Measurements from ENCODE around the gene MRPL12. TPM values are rescaled to one million over a fixed set of nuclear protein-coding genes. Genes with fewer than 3 reads are reported as not detected.

Gene MRPL12
- total and polyA plus RNA-seq, 9 of the 15 experiments (the other 6 are each of a cell fraction or from before 2014, with no cell fraction given), result 0.94 to 338 (median 100) TPM

- TF ChIP-seq RREB1 (CRISPR knock-in tag; IDR thresholded peaks at IDR 0.05) (no peak; the same call in 1 of the 2 replicates), ZNF12 (CRISPR knock-in tag; IDR thresholded peaks at IDR 0.05) (no peak), KHSRP (IDR thresholded peaks at IDR 0.05) (no peak), ZNF639 (CRISPR knock-in tag; conservative IDR thresholded peaks at IDR 0.05 in 1 of 2, IDR thresholded peaks at IDR 0.05 in 1 of 2) (peak in 1 of 2 experiments; percentile 93; a peak in 2 of 4 replicates), ZBTB34 (CRISPR knock-in tag; IDR thresholded peaks at IDR 0.05) (no peak), FUS (optimal IDR thresholded peaks at IDR 0.05; ENCODE audit: low read depth, low read length) (peak; percentile 78), CHD1 (IDR thresholded peaks at IDR 0.05; ENCODE audit: low read length) (peak; percentile 73), SMARCC2 (IDR thresholded peaks at IDR 0.05; ENCODE audit: low read depth) (no peak), CBFA2T2 (conservative IDR thresholded peaks at IDR 0.05) (no peak), ZNF217 (CRISPR knock-in tag; IDR thresholded peaks at IDR 0.05) (no peak), ATF7 (IDR thresholded peaks at IDR 0.05) (peak; percentile 85), HMG20A (CRISPR knock-in tag; conservative IDR thresholded peaks at IDR 0.05) (no peak), JUND (IDR thresholded peaks at IDR 0.05; ENCODE audit: borderline replicate concordance, low read depth, low read length) (peak; percentile 83), JUND (tag; IDR thresholded peaks at IDR 0.05; ENCODE audit: borderline replicate concordance, low read depth, low read length) (no peak; the same call in 2 of the 3 replicates), GTF2B (IDR thresholded peaks at IDR 0.05; ENCODE audit: extremely low read depth, insufficient read length) (no peak)
Observed at GRCh38 chr17:81702934-81703746, at the start of gene MRPL12 (continued).
